KMS-11 (cell line): ENCODE results near the gene HRNR.
"Not testable (repeated sequence)": the region's sequence is repeated elsewhere in the genome, so short reads cannot be mapped to it uniquely, and the experiment has no call there.

Source experiments
- H2AFZ ChIP-seq: fragments of 200-600 bp; sonication (generic); 2 replicates; pipeline ENCODE4 v1.6.1; 2016; ENCODE audit warnings: antibody characterized with exemption, mixed run types, low read depth
- H3K27ac ChIP-seq: fragments of 200-600 bp; sonication (generic); 2 replicates; pipeline ENCODE4 v1.6.1; 2016; ENCODE audit warnings: mild to moderate bottlenecking, mixed run types
- H3K27me3 ChIP-seq: fragments of 200-600 bp; sonication (generic); 2 replicates; pipeline ENCODE4 v1.6.1; 2017; ENCODE audit warnings: mild to moderate bottlenecking, low read depth, mixed run types, moderate library complexity; ENCODE audit not compliant: insufficient read depth
- H3K36me3 ChIP-seq: fragments of 200-600 bp; sonication (generic); 2 replicates; pipeline ENCODE4 v1.6.1; 2017; ENCODE audit warnings: mild to moderate bottlenecking, mixed run types; ENCODE audit not compliant: insufficient read depth
- H3K4me1 ChIP-seq: fragments of 200-600 bp; sonication (generic); 2 replicates; pipeline ENCODE4 v1.6.1; 2016; ENCODE audit warnings: mild to moderate bottlenecking, low read depth, mixed run types; ENCODE audit not compliant: poor library complexity, severe bottlenecking
- H3K4me2 ChIP-seq: fragments of 200-600 bp; sonication (generic); 2 replicates; pipeline ENCODE4 v1.7.0; 2016; ENCODE audit warnings: mild to moderate bottlenecking, mixed run types
- H3K4me3 ChIP-seq: fragments of 200-600 bp; sonication (generic); IDR thresholded peaks from 2 replicates; pipeline ENCODE4 v1.6.1; 2017; ENCODE audit warnings: low read depth, low read length, mixed read lengths; ENCODE audit not compliant: insufficient read depth
- H3K79me2 ChIP-seq: fragments of 200-600 bp; sonication (generic); 2 replicates; pipeline ENCODE4 v1.6.1; 2016; ENCODE audit warnings: low read depth, mixed run types; ENCODE audit not compliant: insufficient read depth
- H3K9ac ChIP-seq: fragments of 200-600 bp; sonication (generic); 2 replicates; pipeline ENCODE4 v1.6.1; 2016; ENCODE audit warnings: mild to moderate bottlenecking, mixed run types
- H4K20me1 ChIP-seq: fragments of 200-600 bp; sonication (generic); 2 replicates; pipeline ENCODE4 v1.6.1; 2016; ENCODE audit warnings: mild to moderate bottlenecking, mixed run types; ENCODE audit not compliant: insufficient read depth
- CTCF ChIP-seq: fragments of 200-600 bp; sonication (generic); conservative IDR thresholded peaks from 2 replicates; pipeline ENCODE4 v1.6.1; 2017; ENCODE audit warnings: low read depth, mild to moderate bottlenecking, antibody characterized with exemption, low read length, moderate library complexity, mixed read lengths

The HRNR gene

GRCh38 chr1:152224093-152224492 lies at the start of gene HRNR:
Gene HRNR, minus strand, starts transcription at chr1:152224193. Its CDS starts 940 bp downstream, at chr1:152223253.
- H3K4me2 ChIP-seq: no peak within 1 kb of the TSS
- no peaks in the 10 kb centered on the region for H3K4me1 ChIP-seq
- H3K9ac ChIP-seq: no peak within 1 kb of the TSS
- no peaks in the 10 kb centered on the region for H3K79me2 ChIP-seq
- no peak within 1 kb of the TSS for H3K27ac ChIP-seq
- H3K27me3 ChIP-seq: no peaks in the 10 kb centered on the region
- H3K36me3 ChIP-seq: no peaks in the 10 kb centered on the region
- H3K4me3 ChIP-seq: no peak within 1 kb of the TSS
- H2AFZ ChIP-seq: no peak within 1 kb of the TSS
- no peaks in the 10 kb centered on the region for H4K20me1 ChIP-seq
- TF ChIP-seq CTCF: no peak

DNA sequence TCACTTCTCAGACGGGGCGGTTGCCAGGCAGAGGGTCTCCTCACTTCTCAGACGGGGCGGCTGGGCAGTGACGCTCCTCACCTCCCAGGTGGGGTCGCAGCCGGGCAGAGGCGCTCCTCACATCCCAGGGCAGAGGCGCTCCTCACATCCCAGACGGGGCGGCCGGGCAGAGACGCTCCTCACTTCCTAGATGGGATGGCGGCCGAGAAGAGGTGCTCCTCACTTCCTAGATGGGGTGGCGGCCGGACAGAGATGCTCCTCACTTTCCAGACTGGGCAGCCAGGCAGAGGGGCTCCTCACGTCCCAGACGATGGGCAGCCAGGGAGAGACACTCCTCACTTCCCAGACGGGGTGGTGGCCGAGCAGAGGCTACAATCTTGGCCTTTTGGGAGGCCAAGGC lies 32.4 kb upstream of the HRNR start:
- H3K4me2 ChIP-seq, H3K27me3 ChIP-seq, H3K36me3 ChIP-seq, H3K4me3 ChIP-seq, H3K9ac ChIP-seq, H3K4me1 ChIP-seq, H2AFZ ChIP-seq, H3K27ac ChIP-seq, H3K79me2 ChIP-seq, H4K20me1 ChIP-seq: not testable (repeated sequence)

DNA sequence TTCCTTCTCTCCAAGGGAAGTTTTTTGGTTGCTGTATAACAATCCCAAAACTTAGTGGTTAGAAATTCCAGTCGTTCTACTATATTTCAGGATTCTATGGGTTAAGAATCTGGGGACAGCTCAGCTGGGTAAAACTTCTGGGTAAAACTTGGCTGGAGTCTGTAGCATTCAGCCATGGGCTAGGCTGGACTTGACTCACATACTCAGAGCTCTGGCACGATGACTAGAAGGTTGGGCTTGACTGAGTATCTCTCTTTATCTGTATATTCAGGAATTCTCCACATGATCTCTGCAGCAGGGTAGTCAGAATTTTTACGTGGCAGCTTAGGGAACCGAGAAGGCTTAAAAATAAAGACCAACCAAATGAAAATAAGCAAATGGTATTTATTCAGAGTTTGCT lies 28.2 kb upstream of the HRNR start:
- Histone ChIP-seq H3K4me2 (no peak overlapping the region), H3K27me3 (no peaks in the 10 kb centered on the region), H4K20me1 (no peaks in the 10 kb centered on the region), H3K9ac (no peak overlapping the region), H3K27ac (no peak overlapping the region), H3K36me3 (no peaks in the 10 kb centered on the region), H3K79me2 (no peaks in the 10 kb centered on the region), H3K4me3 (no peak overlapping the region), H2AFZ (no peak overlapping the region), H3K4me1 (no peaks in the 10 kb centered on the region)
- no peak for TF ChIP-seq CTCF

DNA sequence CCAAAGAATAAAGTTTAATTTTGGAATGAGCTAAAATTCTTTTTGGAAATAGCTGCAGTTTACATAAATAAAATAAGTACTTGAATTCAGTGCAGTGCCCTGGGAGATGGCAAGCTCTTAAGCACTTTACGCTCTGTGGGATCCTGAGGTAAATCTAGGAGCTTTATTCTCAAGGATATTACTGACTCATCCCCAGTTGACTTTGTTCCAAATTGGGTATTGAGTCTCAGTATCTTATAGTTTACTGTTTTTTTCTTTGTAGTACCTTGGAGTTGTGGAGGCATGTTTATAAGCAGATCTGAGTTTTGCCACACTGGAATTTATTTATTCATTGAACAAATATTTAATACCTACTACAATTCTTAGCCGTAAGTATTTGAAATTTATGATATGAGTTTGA lies 27.4 kb upstream of the HRNR start:
- Histone ChIP-seq H4K20me1 (no peaks in the 10 kb centered on the region), H3K27ac (no peak overlapping the region)

DNA sequence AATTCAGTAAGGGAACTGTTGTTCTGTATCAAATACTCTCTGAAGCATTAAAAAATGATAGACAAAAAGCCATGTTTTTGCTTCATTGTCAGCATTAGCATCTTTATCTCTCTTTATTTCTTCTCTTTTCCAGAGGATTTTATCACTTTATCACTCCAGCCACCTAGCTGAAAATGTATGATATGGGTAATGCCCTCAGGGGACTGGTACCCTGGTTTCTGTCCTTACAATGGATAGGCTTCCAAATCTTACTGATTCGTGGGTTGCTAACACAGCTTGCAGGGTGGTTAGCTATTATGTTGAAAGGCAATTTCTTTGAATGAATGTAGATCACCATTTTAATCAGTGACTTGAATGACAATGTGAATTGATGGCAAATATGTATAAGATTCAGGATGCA lies 23.3 kb upstream of the HRNR start:
- no peak overlapping the region for H3K9ac ChIP-seq
- no peak overlapping the region for H3K4me2 ChIP-seq
- TF ChIP-seq CTCF: no peak
- no peaks in the 10 kb centered on the region for H3K27me3 ChIP-seq
- no peaks in the 10 kb centered on the region for H3K4me1 ChIP-seq
- H3K4me3 ChIP-seq: no peak overlapping the region
- no peaks in the 10 kb centered on the region for H3K79me2 ChIP-seq
- no peaks in the 10 kb centered on the region for H3K36me3 ChIP-seq
- no peak overlapping the region for H2AFZ ChIP-seq
- H4K20me1 ChIP-seq: no peaks in the 10 kb centered on the region
- H3K27ac ChIP-seq: no peak overlapping the region

More for the DNA sequence above, 27.4 kb upstream of the HRNR start:
- Histone ChIP-seq H3K27me3 (no peaks in the 10 kb centered on the region), H3K4me1 (no peaks in the 10 kb centered on the region), H3K4me2 (no peak overlapping the region), H3K4me3 (no peak overlapping the region), H2AFZ (no peak overlapping the region), H3K9ac (no peak overlapping the region), H3K79me2 (no peaks in the 10 kb centered on the region), H3K36me3 (no peaks in the 10 kb centered on the region)
- no peak for TF ChIP-seq CTCF
